Parathyroid adenoma (tissue), 2 donors: Measurements from ENCODE around the gene EEF1A2.

ENCODE experiments used
- H2AFZ ChIP-seq: fragments of 300-600 bp; sonication (generic); one replicate; pipeline ENCODE4 v1.7.0; 2017; ENCODE audit warnings: antibody characterized with exemption, mild to moderate bottlenecking
- H3K27ac ChIP-seq: fragments of 300-600 bp; sonication (generic); one replicate; pipeline ENCODE4 v1.7.0; 2017
- H3K27me3 ChIP-seq: fragments of 300-600 bp; sonication (generic); one replicate; pipeline ENCODE4 v1.7.0; 2017; ENCODE audit warnings: low read length; ENCODE audit not compliant: control insufficient read depth, insufficient read depth
- H3K36me3 ChIP-seq: fragments of 300-600 bp; sonication (generic); one replicate; pipeline ENCODE4 v1.7.0; 2017; ENCODE audit warnings: low read length; ENCODE audit not compliant: control insufficient read depth, insufficient read depth
- H3K4me1 ChIP-seq: fragments of 300-600 bp; sonication (generic); one replicate; pipeline ENCODE4 v1.7.0; 2017; ENCODE audit warnings: control low read depth
- H3K4me2 ChIP-seq: fragments of 300-600 bp; sonication (generic); one replicate; pipeline ENCODE4 v1.7.0; 2017; ENCODE audit warnings: low read length
- H3K4me3 ChIP-seq: fragments of 300-600 bp; sonication (generic); one replicate; pipeline ENCODE4 v1.7.0; 2017; ENCODE audit warnings: low read depth, low read length
- H3K79me2 ChIP-seq: fragments of 300-600 bp; sonication (generic); one replicate; pipeline ENCODE4 v1.7.0; 2017; ENCODE audit warnings: control low read depth
- H3K9ac ChIP-seq: fragments of 300-600 bp; sonication (generic); one replicate; pipeline ENCODE4 v1.7.0; 2017; ENCODE audit warnings: mild to moderate bottlenecking
- H3K9me3 ChIP-seq: fragments of 300-600 bp; sonication (generic); one replicate; pipeline ENCODE4 v1.7.0; 2017; ENCODE audit warnings: low read length; ENCODE audit not compliant: control insufficient read depth
- CTCF ChIP-seq: fragments of 300-600 bp; sonication (generic); IDR thresholded peaks from one replicate; pipeline ENCODE4 v1.7.0; 2017; ENCODE audit warnings: antibody characterized with exemption, mild to moderate bottlenecking
- donor health status: primary hyperparathyroidism.

EEF1A2 gene

GRCh38 chr20:63461104-63461763, 37.6 kb downstream of the EEF1A2 start:
- Histone ChIP-seq H3K4me1 (peaks cover 8% of the 10 kb centered on the region), H3K9me3 (no peaks in the 10 kb centered on the region), H3K4me2 (no peak overlapping the region), H3K27me3 (peaks cover 7% of the 10 kb centered on the region), H3K27ac (no peak overlapping the region), H3K4me3 (no peak overlapping the region), H2AFZ (no peak overlapping the region), H3K79me2 (no peaks in the 10 kb centered on the region), H3K9ac (no peak overlapping the region), H3K36me3 (no peaks in the 10 kb centered on the region)
- TF ChIP-seq CTCF = no peak

- Histone ChIP-seq H3K9me3 (no peaks in the 10 kb centered on the region), H3K27me3 (peaks cover 6% of the 10 kb centered on the region), H2AFZ (no peak overlapping the region), H3K79me2 (no peaks in the 10 kb centered on the region), H3K4me1 (peaks cover 8% of the 10 kb centered on the region), H3K36me3 (no peaks in the 10 kb centered on the region), H3K27ac (no peak overlapping the region), H3K9ac (no peak overlapping the region), H3K4me3 (no peak overlapping the region), H3K4me2 (no peak overlapping the region)
- TF ChIP-seq CTCF = no peak
These were observed 39.9 kb downstream of the EEF1A2 start for GRCh38 chr20:63459070-63459380.

GRCh38 chr20:63458170-63459069, 40.5 kb downstream of the EEF1A2 start:
- Histone ChIP-seq H2AFZ (no peak overlapping the region), H3K27me3 (peaks cover 6% of the 10 kb centered on the region), H3K9me3 (no peaks in the 10 kb centered on the region), H3K27ac (no peak overlapping the region), H3K9ac (no peak overlapping the region), H3K4me2 (no peak overlapping the region), H3K36me3 (no peaks in the 10 kb centered on the region), H3K79me2 (no peaks in the 10 kb centered on the region), H3K4me1 (peaks cover 8% of the 10 kb centered on the region), H3K4me3 (no peak overlapping the region)
- TF ChIP-seq CTCF = no peak

- Histone ChIP-seq H3K9ac (no peak overlapping the region), H2AFZ (no peak overlapping the region)
These were observed 41.1 kb downstream of the EEF1A2 start for GRCh38 chr20:63457737-63458136.

More at GRCh38 chr20:63457737-63458136, 41.1 kb downstream of the EEF1A2 start:
- no peak for TF ChIP-seq CTCF
- Histone ChIP-seq H3K9me3 (no peaks in the 10 kb centered on the region), H3K4me1 (peaks cover 8% of the 10 kb centered on the region), H3K4me2 (no peak overlapping the region), H3K36me3 (no peaks in the 10 kb centered on the region), H3K27ac (no peak overlapping the region), H3K27me3 (peaks cover 6% of the 10 kb centered on the region), H3K4me3 (no peak overlapping the region), H3K79me2 (no peaks in the 10 kb centered on the region)
